SIG-M5 treated with dmso at 0.1 percent for 504 hours (cell line): ENCODE measurements around the gene ANKRD36.
"Not testable (repeated sequence)": the region's sequence is repeated elsewhere in the genome, so short reads cannot be mapped to it uniquely, and the experiment has no call there.

Experiments
- DNase-seq: peaks from one replicate; lab custom pipeline; 2025; ENCODE audit not compliant: unreplicated experiment; lab: John Stamatoyannopoulos, UW

Gene ANKRD36

GRCh38 chr2:97113050-97113881 is at the start of gene ANKRD36:
Gene ANKRD36, plus strand, starts transcription at chr2:97113153. Its CDS starts 587 bp downstream, at chr2:97113740.
- DNase-seq, result not testable (repeated sequence)

GRCh38 chr2:97066030-97066429 is 46.9 kb upstream of the ANKRD36 start:
- DNase-seq, result not testable (repeated sequence)

GRCh38 chr2:97067279-97068004 is 45.5 kb upstream of the ANKRD36 start:
- DNase-seq, result no peak

GRCh38 chr2:97068074-97068473 is 44.9 kb upstream of the ANKRD36 start:
- no peak for DNase-seq

GRCh38 chr2:97068722-97069121 is 44.2 kb upstream of the ANKRD36 start:
- not testable (repeated sequence) for DNase-seq

- DNase-seq, result not testable (repeated sequence)
Observed at GRCh38 chr2:97070915-97071314, 42.0 kb upstream of the ANKRD36 start.

GRCh38 chr2:97077213-97077612 is 35.7 kb upstream of the ANKRD36 start:
- not testable (repeated sequence) for DNase-seq

- DNase-seq, result not testable (repeated sequence)
Observed at GRCh38 chr2:97080855-97081254, 32.1 kb upstream of the ANKRD36 start.

GRCh38 chr2:97082206-97082605 is 30.7 kb upstream of the ANKRD36 start:
- DNase-seq, result not testable (repeated sequence)

GRCh38 chr2:97083516-97083915 is 29.4 kb upstream of the ANKRD36 start:
- not testable (repeated sequence) for DNase-seq

- DNase-seq, result not testable (repeated sequence)
Observed at GRCh38 chr2:97085093-97085492, 27.9 kb upstream of the ANKRD36 start.

GRCh38 chr2:97088706-97089105 is 24.2 kb upstream of the ANKRD36 start:
- not testable (repeated sequence) for DNase-seq

- not testable (repeated sequence) for DNase-seq
Observed at GRCh38 chr2:97092946-97093345, 20.0 kb upstream of the ANKRD36 start.

- not testable (repeated sequence) for DNase-seq
Observed at GRCh38 chr2:97093983-97094771, 18.8 kb upstream of the ANKRD36 start.

- DNase-seq, result peak; percentile 33
Observed at GRCh38 chr2:97094772-97095611, 18.0 kb upstream of the ANKRD36 start, which contains the start of gene FAHD2B. Gene FAHD2B, minus strand, starts transcription at chr2:97094882. Its CDS starts 3,176 bp downstream, at chr2:97091706.

GRCh38 chr2:97095661-97096060 is 17.3 kb upstream of the ANKRD36 start:
- no peak for DNase-seq

GRCh38 chr2:97098786-97099372 is 14.1 kb upstream of the ANKRD36 start:
- not testable (repeated sequence) for DNase-seq

- DNase-seq, result not testable (repeated sequence)
Observed at GRCh38 chr2:97106878-97107277, 6.1 kb upstream of the ANKRD36 start.

GRCh38 chr2:97111246-97111645 is 1.7 kb upstream of the ANKRD36 start:
- DNase-seq, result not testable (repeated sequence)
